Hepatocyte (in vitro differentiated cells): ENCODE data around the gene CERS3. TPM values are rescaled to one million over a fixed set of nuclear protein-coding genes. Genes with fewer than 3 reads are reported as not detected.

Experiments used
- DNase-seq: peaks from one replicate; pipeline ENCODE4 v3.0.0-alpha.2; 2016; ENCODE audit warnings: low spot score
- H2AFZ ChIP-seq: fragments of 200-600 bp; sonication (generic); 2 replicates; pipeline ENCODE4 v1.6.0; 2016; ENCODE audit warnings: antibody characterized with exemption, mild to moderate bottlenecking
- H3K27ac ChIP-seq: fragments of 200-600 bp; sonication (generic); 2 replicates; pipeline ENCODE4 v1.5.1; 2016; ENCODE audit warnings: mild to moderate bottlenecking
- H3K27me3 ChIP-seq: fragments of 200-600 bp; sonication (generic); 2 replicates; pipeline ENCODE4 v1.6.1; 2016
- H3K36me3 ChIP-seq: fragments of 200-600 bp; sonication (generic); replicated peaks from 2 replicates; pipeline ENCODE4 v1.5.1; 2016; ENCODE audit warnings: low read depth; ENCODE audit not compliant: insufficient read depth
- H3K4me1 ChIP-seq: fragments of 200-600 bp; sonication (generic); 2 replicates; pipeline ENCODE4 v1.5.1; 2016; ENCODE audit warnings: mild to moderate bottlenecking, moderate library complexity; ENCODE audit not compliant: insufficient read depth
- H3K4me2 ChIP-seq: fragments of 200-600 bp; sonication (generic); 2 replicates; pipeline ENCODE4 v1.6.0; 2016
- H3K4me3 ChIP-seq: fragments of 200-600 bp; sonication (generic); 2 replicates; pipeline ENCODE4 v1.5.1; 2016; ENCODE audit warnings: mild to moderate bottlenecking
- H3K79me2 ChIP-seq: fragments of 200-600 bp; sonication (generic); 2 replicates; pipeline ENCODE4 v1.6.0; 2017; ENCODE audit warnings: mild to moderate bottlenecking
- H3K9me2 ChIP-seq: fragments of 200-600 bp; sonication (generic); replicated peaks from 2 replicates; pipeline ENCODE4 v1.6.0; 2017; ENCODE audit warnings: mild to moderate bottlenecking; ENCODE audit not compliant: insufficient read depth
- H3K9me3 ChIP-seq: fragments of 200-600 bp; sonication (generic); 2 replicates; pipeline ENCODE4 v1.5.1; 2016; ENCODE audit warnings: low read depth, mild to moderate bottlenecking
- H4K20me1 ChIP-seq: fragments of 200-600 bp; sonication (generic); 2 replicates; pipeline ENCODE4 v1.6.0; 2016; ENCODE audit warnings: mild to moderate bottlenecking; ENCODE audit not compliant: insufficient read depth, poor library complexity, severe bottlenecking
- EZH2 ChIP-seq: fragments of 200-600 bp; sonication (generic); IDR thresholded peaks from 2 replicates; pipeline ENCODE4 v1.6.1; 2016; ENCODE audit warnings: antibody characterized with exemption, mild to moderate bottlenecking, borderline replicate concordance
- EZH2phosphoT487 ChIP-seq: fragments of 200-600 bp; sonication (generic); IDR thresholded peaks from one replicate; pipeline ENCODE4 v1.6.1; 2018; ENCODE audit warnings: antibody characterized with exemption, mild to moderate bottlenecking, low read depth, moderate library complexity; ENCODE audit not compliant: unreplicated experiment, severe bottlenecking
- WGBS: methylation state at CpG from one replicate; pipeline ENCODE4 v1.1.6; 2016; ENCODE audit warnings: low lambda C conversion rate; ENCODE audit errors: missing lambda C conversion rate; 5-methylcytosine and 5-hydroxymethylcytosine counted together
- polyA plus RNA-seq: library from polyadenylated mRNA; unstranded; fragments of >200 nt; fragmentation: Nextera tagmentation; extraction: Ambion mirVana; gene quantifications from 2 replicates; pipeline ENCODE4 v1.2.1, GENCODE V29; 2016
- total RNA-seq: library from RNA; depleted of rRNA; stranded (reverse); fragments of >200 nt; gene quantifications from 2 replicates; pipeline ENCODE4 v1.2.3, GENCODE V29; 2014
- TF ChIP-seq, protein P1 (sequence below): fragments of 200-600 bp; sonication (generic); IDR thresholded peaks from 2 replicates; pipeline ENCODE4 v1.5.1; 2016; ENCODE audit warnings: antibody characterized with exemption, mild to moderate bottlenecking; ENCODE audit not compliant: poor library complexity

The CERS3 gene
- total and polyA plus RNA-seq, 2 experiments from 2014 or later: 0.53 TPM; not detected in 1

DNA sequence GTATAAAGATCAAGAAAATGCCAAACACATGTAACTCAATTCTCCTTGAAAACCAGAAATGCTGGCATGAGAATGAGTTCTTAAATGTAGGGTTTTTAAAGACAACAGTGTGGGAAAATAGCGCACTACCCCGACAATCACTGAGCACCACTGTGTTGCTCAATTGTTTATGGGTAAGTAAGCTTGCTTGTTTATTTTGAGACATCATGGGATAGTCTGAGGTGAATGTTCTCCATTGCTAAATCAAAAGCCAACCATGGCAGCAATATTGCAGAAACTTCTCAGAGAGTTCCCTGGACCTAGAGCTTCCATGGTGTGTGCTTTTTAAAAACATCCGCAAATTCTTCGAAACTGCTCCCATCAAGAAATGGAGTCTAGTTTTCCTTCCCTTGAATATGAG, 62.7 kb downstream of the CERS3 start:
- TF ChIP-seq, protein P1, sequence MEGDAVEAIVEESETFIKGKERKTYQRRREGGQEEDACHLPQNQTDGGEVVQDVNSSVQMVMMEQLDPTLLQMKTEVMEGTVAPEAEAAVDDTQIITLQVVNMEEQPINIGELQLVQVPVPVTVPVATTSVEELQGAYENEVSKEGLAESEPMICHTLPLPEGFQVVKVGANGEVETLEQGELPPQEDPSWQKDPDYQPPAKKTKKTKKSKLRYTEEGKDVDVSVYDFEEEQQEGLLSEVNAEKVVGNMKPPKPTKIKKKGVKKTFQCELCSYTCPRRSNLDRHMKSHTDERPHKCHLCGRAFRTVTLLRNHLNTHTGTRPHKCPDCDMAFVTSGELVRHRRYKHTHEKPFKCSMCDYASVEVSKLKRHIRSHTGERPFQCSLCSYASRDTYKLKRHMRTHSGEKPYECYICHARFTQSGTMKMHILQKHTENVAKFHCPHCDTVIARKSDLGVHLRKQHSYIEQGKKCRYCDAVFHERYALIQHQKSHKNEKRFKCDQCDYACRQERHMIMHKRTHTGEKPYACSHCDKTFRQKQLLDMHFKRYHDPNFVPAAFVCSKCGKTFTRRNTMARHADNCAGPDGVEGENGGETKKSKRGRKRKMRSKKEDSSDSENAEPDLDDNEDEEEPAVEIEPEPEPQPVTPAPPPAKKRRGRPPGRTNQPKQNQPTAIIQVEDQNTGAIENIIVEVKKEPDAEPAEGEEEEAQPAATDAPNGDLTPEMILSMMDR: no peak
- no peak for TF ChIP-seq EZH2phosphoT487
- no peak for TF ChIP-seq EZH2
- Histone ChIP-seq H3K4me1 (peaks cover 4% of the 10 kb centered on the region), H3K27me3 (no peaks in the 10 kb centered on the region), H3K9me2 (no peaks in the 10 kb centered on the region), H3K36me3 (no peaks in the 10 kb centered on the region), H4K20me1 (no peaks in the 10 kb centered on the region), H2AFZ (no peak overlapping the region), H3K9me3 (no peaks in the 10 kb centered on the region), H3K27ac (no peak overlapping the region), H3K79me2 (no peaks in the 10 kb centered on the region), H3K4me2 (no peak overlapping the region), H3K4me3 (no peak overlapping the region)
- DNase-seq: no peak
- WGBS: 45% methylated on average over 4 of the region's 4 CpGs

- WGBS: 46% methylated on average over 5 of the region's 5 CpGs
Observed at GRCh38 chr15:100464888-100465287, 63.9 kb downstream of the CERS3 start.

GRCh38 chr15:100464256-100464655, 64.5 kb downstream of the CERS3 start:
- TF ChIP-seq EZH2 (no peak), EZH2phosphoT487 (no peak)
- TF ChIP-seq, protein P1: no peak

More at GRCh38 chr15:100464888-100465287, 63.9 kb downstream of the CERS3 start:
- H3K79me2 ChIP-seq: no peaks in the 10 kb centered on the region
- TF ChIP-seq EZH2 (no peak), EZH2phosphoT487 (no peak)
- TF ChIP-seq, protein P1: no peak
- no peak overlapping the region for H3K4me2 ChIP-seq
- H3K4me3 ChIP-seq: no peak overlapping the region
- peaks cover 4% of the 10 kb centered on the region for H3K4me1 ChIP-seq
- H3K27me3 ChIP-seq: no peaks in the 10 kb centered on the region
- no peaks in the 10 kb centered on the region for H4K20me1 ChIP-seq
- DNase-seq: no peak
- H2AFZ ChIP-seq: no peak overlapping the region
- no peaks in the 10 kb centered on the region for H3K9me3 ChIP-seq
- no peaks in the 10 kb centered on the region for H3K9me2 ChIP-seq
- no peak overlapping the region for H3K27ac ChIP-seq
- no peaks in the 10 kb centered on the region for H3K36me3 ChIP-seq

DNA sequence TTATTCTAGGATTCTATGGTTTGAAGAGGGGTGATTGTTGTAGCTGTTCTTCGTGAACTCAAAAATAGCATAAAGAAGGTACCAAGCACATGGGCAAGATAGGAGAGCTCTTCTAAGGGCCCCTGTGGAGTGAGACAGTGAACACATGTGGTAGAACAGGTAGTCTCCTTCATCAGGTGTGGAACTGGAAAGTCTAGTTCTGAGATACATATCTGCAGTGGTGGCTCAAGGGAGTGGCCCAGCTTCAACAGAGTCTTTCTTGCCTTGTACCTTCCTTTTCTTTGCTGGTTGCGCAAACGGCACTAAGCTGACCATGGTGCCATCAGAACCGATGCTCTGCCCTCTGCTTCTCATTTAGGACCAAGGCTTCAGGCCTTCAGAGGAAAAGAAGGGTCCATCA, 65.2 kb downstream of the CERS3 start:
- 93% methylated on average over 4 of the region's 4 CpGs for WGBS
- no peak overlapping the region for H2AFZ ChIP-seq
- TF ChIP-seq, protein P1: no peak
- TF ChIP-seq EZH2: no peak
- no peak for TF ChIP-seq EZH2phosphoT487
- no peak overlapping the region for H3K27ac ChIP-seq
- H3K27me3 ChIP-seq: no peaks in the 10 kb centered on the region
- DNase-seq: peak; percentile 11
- H3K4me1 ChIP-seq: peaks cover 4% of the 10 kb centered on the region
- no peaks in the 10 kb centered on the region for H4K20me1 ChIP-seq
- no peak overlapping the region for H3K4me2 ChIP-seq
- H3K9me3 ChIP-seq: no peaks in the 10 kb centered on the region
- no peaks in the 10 kb centered on the region for H3K9me2 ChIP-seq
- no peak overlapping the region for H3K4me3 ChIP-seq
- H3K36me3 ChIP-seq: no peaks in the 10 kb centered on the region
- no peaks in the 10 kb centered on the region for H3K79me2 ChIP-seq

More at GRCh38 chr15:100464256-100464655, 64.5 kb downstream of the CERS3 start:
- Histone ChIP-seq H2AFZ (no peak overlapping the region), H3K9me3 (no peaks in the 10 kb centered on the region), H3K9me2 (no peaks in the 10 kb centered on the region), H3K27me3 (no peaks in the 10 kb centered on the region), H3K27ac (no peak overlapping the region), H3K4me2 (no peak overlapping the region), H3K4me1 (peaks cover 4% of the 10 kb centered on the region), H3K79me2 (no peaks in the 10 kb centered on the region), H4K20me1 (no peaks in the 10 kb centered on the region), H3K36me3 (no peaks in the 10 kb centered on the region), H3K4me3 (no peak overlapping the region)
- DNase-seq: no peak
- WGBS: 81% methylated on average over 3 of the region's 3 CpGs
